GM21423 (cell line): ENCODE results near the gene ACOT2.
A peak's percentile ranks its signal among the peaks of the same experiment; 100 is the strongest.
"Not testable (repeated sequence)": the region's sequence is repeated elsewhere in the genome, so short reads cannot be mapped to it uniquely, and the experiment has no call there.

Source experiments
- ATAC-seq: cut with Tn5 transposase; IDR thresholded peaks from one replicate; pipeline ENCODE4 v1.9.1; 2021; ENCODE audit warnings: mild to moderate bottlenecking, moderate library complexity; ENCODE audit not compliant: unreplicated experiment

ACOT2 gene

GRCh38 chr14:73569185-73569958, at the start of gene ACOT2:
Gene ACOT2, plus strand, starts transcription at chr14:73569213. Its CDS starts 28 bp downstream, at chr14:73569241.
- ATAC-seq, result peak; percentile 63

GRCh38 chr14:73521229-73521628, 47.8 kb upstream of the ACOT2 start:
- no peak for ATAC-seq

GRCh38 chr14:73524493-73524892, 44.5 kb upstream of the ACOT2 start:
- ATAC-seq, result no peak

GRCh38 chr14:73526036-73526984, 42.7 kb upstream of the ACOT2 start:
- ATAC-seq, result no peak

- ATAC-seq, result not testable (repeated sequence)
Observed at GRCh38 chr14:73529356-73529755, 39.7 kb upstream of the ACOT2 start.

- not testable (repeated sequence) for ATAC-seq
Observed at GRCh38 chr14:73531971-73532370, 37.0 kb upstream of the ACOT2 start.

- not testable (repeated sequence) for ATAC-seq
Observed at GRCh38 chr14:73537244-73538045, 31.6 kb upstream of the ACOT2 start.

GRCh38 chr14:73539017-73539416, 30.0 kb upstream of the ACOT2 start:
- not testable (repeated sequence) for ATAC-seq

GRCh38 chr14:73542961-73543360, 26.1 kb upstream of the ACOT2 start:
- not testable (repeated sequence) for ATAC-seq

GRCh38 chr14:73545353-73545752, 23.7 kb upstream of the ACOT2 start:
- ATAC-seq, result not testable (repeated sequence)

- ATAC-seq, result not testable (repeated sequence)
Observed at GRCh38 chr14:73549097-73549496, 19.9 kb upstream of the ACOT2 start.

- not testable (repeated sequence) for ATAC-seq
Observed at GRCh38 chr14:73549889-73550524, 19.0 kb upstream of the ACOT2 start.

- no peak for ATAC-seq
Observed at GRCh38 chr14:73553845-73554244, 15.2 kb upstream of the ACOT2 start.

GRCh38 chr14:73557201-73557600, 11.8 kb upstream of the ACOT2 start:
- not testable (repeated sequence) for ATAC-seq

GRCh38 chr14:73558238-73558637, 10.8 kb upstream of the ACOT2 start:
- ATAC-seq, result not testable (repeated sequence)

GRCh38 chr14:73562256-73562655, 6.8 kb upstream of the ACOT2 start:
- ATAC-seq, result not testable (repeated sequence)

- ATAC-seq, result not testable (repeated sequence)
Observed at GRCh38 chr14:73562696-73563095, 6.3 kb upstream of the ACOT2 start.

GRCh38 chr14:73566431-73566830, 2.6 kb upstream of the ACOT2 start:
- not testable (repeated sequence) for ATAC-seq

GRCh38 chr14:73566935-73567334, 2.1 kb upstream of the ACOT2 start:
- ATAC-seq, result not testable (repeated sequence)

- ATAC-seq, result no peak
Observed at GRCh38 chr14:73567358-73567757, 1.7 kb upstream of the ACOT2 start.
